ENCODE results near the gene CRYBG3.
"Not testable (repeated sequence)": the region's sequence is repeated elsewhere in the genome, so short reads cannot be mapped to it uniquely, and the experiment has no call there.

Gene CRYBG3

DNA sequence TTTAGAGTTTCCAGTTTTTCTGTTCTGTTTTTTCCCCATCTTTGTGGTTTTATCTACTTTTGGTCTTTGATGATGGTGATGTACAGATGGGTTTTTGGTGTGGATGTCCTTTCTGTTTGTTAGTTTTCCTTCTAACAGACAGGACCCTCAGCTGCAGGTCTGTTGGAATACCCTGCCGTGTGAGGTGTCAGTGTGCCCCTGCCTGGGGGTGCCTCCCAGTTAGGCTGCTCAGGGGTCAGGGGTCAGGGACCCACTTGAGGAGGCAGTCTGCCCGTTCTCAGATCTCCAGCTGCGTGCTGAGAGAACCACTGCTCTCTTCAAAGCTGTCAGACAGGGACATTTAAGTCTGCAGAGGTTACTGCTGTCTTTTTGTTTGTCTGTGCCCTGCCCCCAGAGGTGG is 88.0 kb downstream of the CRYBG3 start:
- not testable (repeated sequence) for H3K9ac ChIP-seq (ENCODE audit: low read length in 5 of 5); H3K9me3 ChIP-seq (ENCODE audit: control insufficient read depth in 5 of 5, low read length in 5 of 5); H3K27ac ChIP-seq (ENCODE audit: low read depth, low read length); H3K27me3 ChIP-seq (ENCODE audit: control insufficient read depth in 5 of 5, insufficient read depth in 4 of 5, low read length in 5 of 5); H3K4me3 ChIP-seq (ENCODE audit: low read depth in 1 of 5, low read length in 5 of 5)
- Histone ChIP-seq H3K4me1 (ENCODE audit: control insufficient read depth in 5 of 5, insufficient read depth in 5 of 5, low read length in 5 of 5) (peaks cover 0 to 13% (median 9%) of the 10 kb centered on the region in 5 donors), H3K36me3 (ENCODE audit: control insufficient read depth in 5 of 5, insufficient read depth in 5 of 5, low read length in 5 of 5) (peaks cover 5 to 17% (median 11%) of the 10 kb centered on the region in 5 donors)

DNA sequence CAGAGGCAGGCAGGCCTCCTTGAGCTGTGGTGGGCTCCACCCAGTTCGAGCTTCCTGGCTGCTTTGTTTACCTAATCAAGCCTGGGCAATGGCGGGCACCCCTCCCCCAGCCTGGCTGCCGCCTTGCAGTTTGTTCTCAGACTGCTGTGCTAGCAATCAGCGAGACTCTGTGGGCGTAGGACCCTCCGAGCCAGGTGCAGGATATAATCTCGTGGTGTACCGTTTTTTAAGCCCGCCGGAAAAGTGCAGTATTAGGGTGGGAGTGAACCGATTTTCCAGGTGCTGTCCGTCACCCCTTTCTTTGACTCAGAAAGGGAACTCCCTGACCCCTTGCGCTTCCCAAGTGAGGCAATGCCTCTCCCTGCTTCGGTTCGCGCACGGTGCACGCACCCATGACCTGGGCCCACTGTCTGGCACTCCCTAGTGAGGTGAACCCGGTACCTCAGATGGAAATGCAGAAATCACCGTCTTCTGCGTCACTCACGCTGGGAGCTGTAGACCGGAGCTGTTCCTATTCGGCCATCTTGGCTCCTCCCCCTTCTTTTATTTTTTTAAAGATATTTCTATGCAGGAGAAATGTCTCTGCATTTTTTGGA is 88.5 kb downstream of the CRYBG3 start:
- not testable (repeated sequence) for H3K9me3 ChIP-seq (ENCODE audit: control insufficient read depth in 5 of 5, low read length in 5 of 5); H3K9ac ChIP-seq (ENCODE audit: low read length in 5 of 5); H3K27me3 ChIP-seq (ENCODE audit: control insufficient read depth in 5 of 5, insufficient read depth in 4 of 5, low read length in 5 of 5); H3K27ac ChIP-seq (ENCODE audit: low read depth, low read length)
- Histone ChIP-seq H3K4me3 (ENCODE audit: low read depth in 1 of 5, low read length in 5 of 5) (peak overlapping the region in 1 of 5 donors; percentile 42), H3K36me3 (ENCODE audit: control insufficient read depth in 5 of 5, insufficient read depth in 5 of 5, low read length in 5 of 5) (peaks cover 6 to 21% (median 11%) of the 10 kb centered on the region in 5 donors), H3K4me1 (ENCODE audit: control insufficient read depth in 5 of 5, insufficient read depth in 5 of 5, low read length in 5 of 5) (peaks cover 0 to 13% (median 9%) of the 10 kb centered on the region in 5 donors)

DNA sequence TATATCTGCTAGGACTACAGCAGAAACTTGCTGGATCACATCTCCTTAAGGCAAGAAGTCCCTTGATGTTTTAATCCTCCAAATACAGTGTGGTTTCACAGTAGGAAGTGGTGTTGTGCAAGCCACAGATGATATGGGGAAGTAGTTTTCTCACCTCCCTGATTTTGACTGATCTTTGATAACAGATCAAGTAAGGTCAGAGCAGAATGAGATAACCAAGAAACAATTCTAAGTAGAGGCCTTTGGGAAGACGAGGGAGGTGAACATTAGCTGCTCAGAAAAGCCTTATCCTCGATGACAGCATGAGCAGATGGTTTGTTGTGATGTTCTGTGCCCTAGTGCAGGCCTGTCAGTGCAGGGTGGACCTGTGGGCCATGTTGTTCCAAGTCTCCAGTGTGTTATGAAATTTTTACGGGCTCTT is 89.1 kb downstream of the CRYBG3 start:
- H3K4me1 ChIP-seq (ENCODE audit: control insufficient read depth in 5 of 5, insufficient read depth in 5 of 5, low read length in 5 of 5), result peaks cover 0 to 13% (median 9%) of the 10 kb centered on the region in 5 donors
- no peaks in the 10 kb centered on the region for H3K27me3 ChIP-seq (ENCODE audit: control insufficient read depth in 5 of 5, insufficient read depth in 4 of 5, low read length in 5 of 5)
- peak overlapping the region; percentile 4 for H3K27ac ChIP-seq (ENCODE audit: low read depth, low read length)
- peak overlapping the region in 1 of 5 donors; percentile 56 for H3K9ac ChIP-seq (ENCODE audit: low read length in 5 of 5)
- peaks cover 9 to 26% (median 12%) of the 10 kb centered on the region in 5 donors for H3K36me3 ChIP-seq (ENCODE audit: control insufficient read depth in 5 of 5, insufficient read depth in 5 of 5, low read length in 5 of 5)
- H3K9me3 ChIP-seq (ENCODE audit: control insufficient read depth in 5 of 5, low read length in 5 of 5), result no peaks in the 10 kb centered on the region
- no peak overlapping the region for H3K4me3 ChIP-seq (ENCODE audit: low read depth in 1 of 5, low read length in 5 of 5)

DNA sequence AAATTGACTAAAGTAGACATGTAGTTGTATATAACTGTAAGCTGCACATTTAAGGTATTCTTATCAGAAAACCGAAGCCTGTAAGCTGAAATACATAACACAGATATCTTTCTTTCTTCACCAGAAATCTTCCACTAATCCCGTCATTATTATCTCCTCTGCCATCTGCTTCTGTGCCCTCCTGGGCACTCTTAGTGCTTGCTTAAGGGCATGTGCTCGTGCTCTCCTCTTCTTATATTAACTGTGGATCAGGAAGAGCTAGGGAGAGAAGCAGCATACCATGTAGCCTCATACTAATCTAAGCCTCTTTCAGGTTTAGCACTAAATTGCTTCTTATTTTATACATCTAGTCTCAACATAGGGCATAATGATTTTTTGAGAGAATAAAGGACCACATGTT is 89.6 kb downstream of the CRYBG3 start:
- Histone ChIP-seq H3K4me1 (ENCODE audit: control insufficient read depth in 5 of 5, insufficient read depth in 5 of 5, low read length in 5 of 5) (peaks cover 0 to 13% (median 9%) of the 10 kb centered on the region in 5 donors), H3K36me3 (ENCODE audit: control insufficient read depth in 5 of 5, insufficient read depth in 5 of 5, low read length in 5 of 5) (peaks cover 12 to 31% (median 14%) of the 10 kb centered on the region in 5 donors), H3K9me3 (ENCODE audit: control insufficient read depth in 5 of 5, low read length in 5 of 5) (no peaks in the 10 kb centered on the region), H3K9ac (ENCODE audit: low read length in 5 of 5) (peak overlapping the region in 1 of 5 donors; percentile 56), H3K4me3 (ENCODE audit: low read depth in 1 of 5, low read length in 5 of 5) (no peak overlapping the region), H3K27me3 (ENCODE audit: control insufficient read depth in 5 of 5, insufficient read depth in 4 of 5, low read length in 5 of 5) (no peaks in the 10 kb centered on the region), H3K27ac (ENCODE audit: low read depth, low read length) (peak overlapping the region; percentile 4)

DNA sequence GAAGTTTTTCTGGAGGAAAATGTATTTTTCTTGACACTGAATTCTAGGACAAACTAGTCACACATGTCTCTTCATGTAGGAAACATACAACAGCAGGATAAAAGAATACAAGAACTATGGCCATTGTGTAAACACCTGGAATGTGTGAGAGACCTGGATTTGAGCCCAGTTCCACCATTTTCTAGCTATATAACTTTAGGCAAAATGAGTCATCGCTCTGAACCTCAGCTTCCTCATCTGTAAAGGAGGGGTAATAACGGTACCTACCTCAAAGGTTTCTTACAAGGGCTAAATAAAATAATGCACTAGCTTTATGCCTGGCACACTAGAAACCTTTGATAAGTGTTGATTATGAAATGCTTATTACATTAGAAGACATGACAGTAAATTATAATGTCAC is 92.6 kb downstream of the CRYBG3 start:
- no peak overlapping the region for H3K4me3 ChIP-seq (ENCODE audit: low read depth in 1 of 5, low read length in 5 of 5)
- no peaks in the 10 kb centered on the region for H3K27me3 ChIP-seq (ENCODE audit: control insufficient read depth in 5 of 5, insufficient read depth in 4 of 5, low read length in 5 of 5)
- peaks cover 12 to 39% (median 21%) of the 10 kb centered on the region in 5 donors for H3K36me3 ChIP-seq (ENCODE audit: control insufficient read depth in 5 of 5, insufficient read depth in 5 of 5, low read length in 5 of 5)

DNA sequence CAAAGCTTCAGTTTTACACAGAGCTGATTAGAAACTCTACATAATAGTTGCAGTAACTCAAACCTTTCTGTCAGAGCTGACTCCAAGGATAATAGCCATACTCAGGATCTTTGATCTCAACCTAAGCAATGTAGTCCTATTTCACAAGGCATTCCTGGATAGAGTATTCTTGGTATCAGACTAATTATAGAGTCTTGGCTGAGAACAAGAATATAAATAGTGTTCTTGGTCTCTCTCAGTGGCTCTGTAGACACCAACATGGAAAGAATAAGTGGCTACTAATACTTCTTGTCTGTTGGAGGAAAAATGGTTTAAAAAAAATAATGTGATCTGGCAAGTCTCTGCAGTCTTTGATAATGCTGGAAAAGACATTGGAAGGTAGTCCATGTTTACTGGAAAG is 94.8 kb downstream of the CRYBG3 start:
- Histone ChIP-seq H3K4me1 (ENCODE audit: control insufficient read depth in 5 of 5, insufficient read depth in 5 of 5, low read length in 5 of 5) (peaks cover 5 to 23% (median 11%) of the 10 kb centered on the region in 5 donors), H3K4me3 (ENCODE audit: low read depth in 1 of 5, low read length in 5 of 5) (no peak overlapping the region), H3K27ac (ENCODE audit: low read depth, low read length) (no peak overlapping the region), H3K36me3 (ENCODE audit: control insufficient read depth in 5 of 5, insufficient read depth in 5 of 5, low read length in 5 of 5) (peaks cover 12 to 43% (median 24%) of the 10 kb centered on the region in 5 donors), H3K9ac (ENCODE audit: low read length in 5 of 5) (no peak overlapping the region), H3K9me3 (ENCODE audit: control insufficient read depth in 5 of 5, low read length in 5 of 5) (no peaks in the 10 kb centered on the region), H3K27me3 (ENCODE audit: control insufficient read depth in 5 of 5, insufficient read depth in 4 of 5, low read length in 5 of 5) (no peaks in the 10 kb centered on the region)

More for the DNA sequence above, 92.6 kb downstream of the CRYBG3 start:
- Histone ChIP-seq H3K4me1 (ENCODE audit: control insufficient read depth in 5 of 5, insufficient read depth in 5 of 5, low read length in 5 of 5) (peaks cover 5 to 27% (median 20%) of the 10 kb centered on the region in 5 donors), H3K27ac (ENCODE audit: low read depth, low read length) (no peak overlapping the region), H3K9ac (ENCODE audit: low read length in 5 of 5) (no peak overlapping the region), H3K9me3 (ENCODE audit: control insufficient read depth in 5 of 5, low read length in 5 of 5) (no peaks in the 10 kb centered on the region)

DNA sequence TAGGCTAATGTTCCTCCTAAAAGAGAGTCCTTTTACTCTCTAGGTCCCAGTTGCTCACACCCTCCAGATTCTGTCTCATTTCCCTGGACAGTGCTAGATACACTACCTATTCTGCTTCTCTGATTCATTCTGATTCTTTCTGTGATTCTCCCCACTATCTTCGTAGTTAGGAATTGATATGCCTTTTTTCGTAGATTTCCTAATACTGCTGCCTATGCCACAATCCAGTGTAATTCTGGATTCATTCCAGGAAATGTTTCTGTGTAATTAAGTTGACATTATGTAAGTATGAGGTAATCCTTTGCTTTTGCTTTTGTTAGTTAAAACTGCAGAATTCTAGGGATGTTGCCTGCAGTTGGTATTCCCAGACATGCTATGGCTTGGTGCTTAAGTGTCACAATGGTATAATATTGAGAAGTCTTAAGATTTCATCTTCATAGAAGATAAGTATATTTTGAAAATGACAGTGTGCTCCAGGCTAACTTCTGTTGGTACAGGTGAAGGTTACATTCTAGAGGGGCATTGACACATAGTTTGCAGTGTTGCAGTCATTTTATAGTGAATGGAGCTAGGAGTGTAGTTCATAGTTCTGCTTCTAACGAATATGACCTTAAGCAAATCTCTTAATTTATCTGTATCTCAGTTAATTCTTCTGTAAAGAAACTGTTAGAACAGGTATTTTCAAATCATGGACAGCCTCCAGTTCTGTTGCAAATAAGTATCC is 96.2 kb downstream of the CRYBG3 start:
- Histone ChIP-seq H3K9ac (ENCODE audit: low read length in 5 of 5) (peak overlapping the region in 2 of 5 donors; percentile 6 to 43), H3K9me3 (ENCODE audit: control insufficient read depth in 5 of 5, low read length in 5 of 5) (no peaks in the 10 kb centered on the region), H3K36me3 (ENCODE audit: control insufficient read depth in 5 of 5, insufficient read depth in 5 of 5, low read length in 5 of 5) (peaks cover 11 to 41% (median 24%) of the 10 kb centered on the region in 5 donors), H3K27ac (ENCODE audit: low read depth, low read length) (peak overlapping the region; percentile 38), H3K4me1 (ENCODE audit: control insufficient read depth in 5 of 5, insufficient read depth in 5 of 5, low read length in 5 of 5) (peaks cover 5 to 24% (median 10%) of the 10 kb centered on the region in 5 donors), H3K4me3 (ENCODE audit: low read depth in 1 of 5, low read length in 5 of 5) (no peak overlapping the region), H3K27me3 (ENCODE audit: control insufficient read depth in 5 of 5, insufficient read depth in 4 of 5, low read length in 5 of 5) (no peaks in the 10 kb centered on the region)

DNA sequence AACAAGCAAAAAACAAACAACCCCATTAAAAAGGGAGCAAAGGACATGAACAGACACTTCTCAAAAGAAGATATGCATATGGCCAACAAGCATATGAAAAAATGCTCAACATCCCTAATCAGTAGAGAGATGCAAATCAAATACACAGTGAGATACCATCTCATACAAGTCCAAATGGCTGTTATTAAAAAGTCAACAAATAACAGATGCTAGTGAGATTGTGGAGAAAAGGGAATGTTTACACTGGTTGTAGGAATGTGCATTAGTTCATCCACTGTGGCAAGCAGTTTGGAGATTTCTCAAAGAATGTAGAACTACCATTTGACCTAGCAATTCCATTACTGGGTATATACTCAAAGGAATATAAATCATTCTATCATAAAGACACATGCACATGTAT is 105.9 kb downstream of the CRYBG3 start:
- Histone ChIP-seq H3K27me3 (ENCODE audit: control insufficient read depth in 5 of 5, insufficient read depth in 4 of 5, low read length in 5 of 5) (no peaks in the 10 kb centered on the region), H3K4me1 (ENCODE audit: control insufficient read depth in 5 of 5, insufficient read depth in 5 of 5, low read length in 5 of 5) (peaks cover 0 to 31% (median 7%) of the 10 kb centered on the region in 5 donors), H3K9me3 (ENCODE audit: control insufficient read depth in 5 of 5, low read length in 5 of 5) (peaks cover 0 to 3% (median 0%) of the 10 kb centered on the region in 5 donors), H3K27ac (ENCODE audit: low read depth, low read length) (no peak overlapping the region), H3K9ac (ENCODE audit: low read length in 5 of 5) (no peak overlapping the region), H3K4me3 (ENCODE audit: low read depth in 1 of 5, low read length in 5 of 5) (no peak overlapping the region), H3K36me3 (ENCODE audit: control insufficient read depth in 5 of 5, insufficient read depth in 5 of 5, low read length in 5 of 5) (peaks cover 7 to 34% (median 25%) of the 10 kb centered on the region in 5 donors)

DNA sequence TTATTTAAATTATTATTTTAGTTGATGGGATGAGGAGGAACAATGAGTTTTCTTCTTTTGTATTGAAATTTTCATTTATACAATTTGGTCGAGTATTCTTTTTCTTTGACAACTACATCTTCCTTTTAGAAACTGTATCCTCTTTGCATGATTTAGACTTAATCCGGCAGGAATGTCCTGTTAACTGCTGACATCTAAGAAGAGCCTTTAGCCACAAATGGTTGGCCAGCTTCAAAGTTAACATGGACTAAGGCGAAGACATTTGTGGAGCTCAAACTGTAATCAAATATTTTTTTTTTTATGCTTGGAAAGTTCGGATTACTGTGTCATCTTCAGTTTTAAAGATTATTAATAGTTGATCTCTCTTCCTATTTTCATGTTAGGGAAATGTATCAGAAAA is 107.2 kb downstream of the CRYBG3 start:
- H3K4me1 ChIP-seq (ENCODE audit: control insufficient read depth in 5 of 5, insufficient read depth in 5 of 5, low read length in 5 of 5), result peaks cover 0 to 36% (median 9%) of the 10 kb centered on the region in 5 donors
- H3K36me3 ChIP-seq (ENCODE audit: control insufficient read depth in 5 of 5, insufficient read depth in 5 of 5, low read length in 5 of 5), result peaks cover 12 to 39% (median 27%) of the 10 kb centered on the region in 5 donors

DNA sequence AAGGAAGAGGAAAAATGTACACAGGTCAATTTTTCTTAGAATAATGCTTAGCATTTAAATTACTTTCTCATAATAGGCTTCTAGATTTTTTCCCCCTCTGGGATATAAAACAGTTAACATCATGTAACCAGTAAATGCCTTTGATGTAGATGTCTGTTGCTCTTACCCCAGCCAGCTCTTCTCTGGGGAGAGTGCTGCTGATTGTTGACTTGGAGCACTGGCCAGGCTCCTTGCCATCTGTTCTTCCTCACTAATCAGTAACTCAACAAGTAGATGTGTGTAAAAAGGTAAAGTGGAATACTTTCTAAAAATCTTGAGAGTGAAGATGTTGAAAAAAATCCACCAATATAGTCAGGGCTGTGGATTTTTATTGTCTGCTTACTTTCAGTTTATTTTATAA is 108.2 kb downstream of the CRYBG3 start:
- Histone ChIP-seq H3K9me3 (ENCODE audit: control insufficient read depth in 5 of 5, low read length in 5 of 5) (peaks cover 0 to 3% (median 0%) of the 10 kb centered on the region in 5 donors), H3K27me3 (ENCODE audit: control insufficient read depth in 5 of 5, insufficient read depth in 4 of 5, low read length in 5 of 5) (no peaks in the 10 kb centered on the region), H3K4me1 (ENCODE audit: control insufficient read depth in 5 of 5, insufficient read depth in 5 of 5, low read length in 5 of 5) (peaks cover 0 to 36% (median 9%) of the 10 kb centered on the region in 5 donors), H3K27ac (ENCODE audit: low read depth, low read length) (no peak overlapping the region), H3K4me3 (ENCODE audit: low read depth in 1 of 5, low read length in 5 of 5) (no peak overlapping the region), H3K9ac (ENCODE audit: low read length in 5 of 5) (no peak overlapping the region), H3K36me3 (ENCODE audit: control insufficient read depth in 5 of 5, insufficient read depth in 5 of 5, low read length in 5 of 5) (peaks cover 12 to 39% (median 25%) of the 10 kb centered on the region in 5 donors)

More for the DNA sequence above, 107.2 kb downstream of the CRYBG3 start:
- Histone ChIP-seq H3K27me3 (ENCODE audit: control insufficient read depth in 5 of 5, insufficient read depth in 4 of 5, low read length in 5 of 5) (no peaks in the 10 kb centered on the region), H3K4me3 (ENCODE audit: low read depth in 1 of 5, low read length in 5 of 5) (no peak overlapping the region), H3K9ac (ENCODE audit: low read length in 5 of 5) (no peak overlapping the region), H3K27ac (ENCODE audit: low read depth, low read length) (no peak overlapping the region), H3K9me3 (ENCODE audit: control insufficient read depth in 5 of 5, low read length in 5 of 5) (peaks cover 0 to 3% (median 0%) of the 10 kb centered on the region in 5 donors)

All from subcutaneous abdominal adipose tissue (tissue), 5 donors.